Prostate gland (tissue), 2 donors: ENCODE results near the gene PSMD10. TPM values are rescaled to one million over a fixed set of nuclear protein-coding genes. Genes with fewer than 3 reads are reported as not detected.

ENCODE experiments used
- DNase-seq: peaks from one replicate; pipeline ENCODE4 v3.0.0-alpha.2; 2019; ENCODE audit warnings: low spot score
- H3K27ac ChIP-seq, 2 donors: fragments of 200-600 bp; sonication (generic); 2 replicates each; pipeline ENCODE4 v1.5.1; 2017 to 2019
- H3K27me3 ChIP-seq: fragments of 200-600 bp; sonication (generic); replicated peaks from 2 replicates; pipeline ENCODE4 v1.5.1; 2019; ENCODE audit not compliant: insufficient read depth
- H3K36me3 ChIP-seq, 2 donors: fragments of 200-600 bp; sonication (generic); 1 replicate in 1 of 2; 2 replicates in 1 of 2; pipeline versions ENCODE4 v1.5.1 to v1.8.1; 2017 to 2019
- H3K4me1 ChIP-seq: fragments of 200-600 bp; sonication (generic); replicated peaks from 2 replicates; pipeline ENCODE4 v1.5.1; 2019
- H3K4me3 ChIP-seq, 2 donors: fragments of 200-600 bp; sonication (generic); 2 replicates each; pipeline ENCODE4 v1.5.1; 2017 to 2019
- H3K9me3 ChIP-seq: fragments of 200-600 bp; sonication (generic); 2 replicates; pipeline ENCODE4 v1.5.1; 2017
- POLR2A ChIP-seq: fragments of 450-650 bp; IDR thresholded peaks from one replicate; pipeline ENCODE4 v1.6.1; 2016; ENCODE audit warnings: antibody characterized with exemption, mild to moderate bottlenecking
- POLR2AphosphoS5 ChIP-seq: sonication (generic); formaldehyde crosslinking; IDR thresholded peaks from one replicate; pipeline ENCODE4 v1.6.1; 2017; ENCODE audit warnings: antibody characterized with exemption
- WGBS: methylation state at CpG from one replicate; pipeline ENCODE4 v1.1.5; 2018; 5-methylcytosine and 5-hydroxymethylcytosine counted together
- intact Hi-C: fragments of 100-400 bp; cut with DNase I; formaldehyde crosslinking; loops from one replicate; pipeline ENCODE4 v1.14.2; 2022
- total RNA-seq, 2 donors: library from RNA; depleted of rRNA; stranded (reverse); fragments of >200 nt; gene quantifications; one replicate each; pipeline ENCODE4 v1.1.0, GENCODE V29; 2016
- TF ChIP-seq, protein P1 (sequence below), 4 experiments: fragments of 200-600 bp in 2 of 4; fragments of 450-650 bp in 2 of 4; sonication (generic) in 2 of 4; IDR thresholded peaks; 1 replicate in 3 of 4; 2 replicates in 1 of 4; pipeline ENCODE4 v1.5.1; 2016 to 2019; ENCODE audit warnings: antibody characterized with exemption in 4 of 4, mild to moderate bottlenecking in 2 of 4, moderate library complexity in 2 of 4

PSMD10 gene
- total RNA-seq, 2 donors from 2014 or later: 41.2 to 55.7 TPM

- TF ChIP-seq POLR2AphosphoS5 (no peak), POLR2A (no peak)
- TF ChIP-seq, protein P1, sequence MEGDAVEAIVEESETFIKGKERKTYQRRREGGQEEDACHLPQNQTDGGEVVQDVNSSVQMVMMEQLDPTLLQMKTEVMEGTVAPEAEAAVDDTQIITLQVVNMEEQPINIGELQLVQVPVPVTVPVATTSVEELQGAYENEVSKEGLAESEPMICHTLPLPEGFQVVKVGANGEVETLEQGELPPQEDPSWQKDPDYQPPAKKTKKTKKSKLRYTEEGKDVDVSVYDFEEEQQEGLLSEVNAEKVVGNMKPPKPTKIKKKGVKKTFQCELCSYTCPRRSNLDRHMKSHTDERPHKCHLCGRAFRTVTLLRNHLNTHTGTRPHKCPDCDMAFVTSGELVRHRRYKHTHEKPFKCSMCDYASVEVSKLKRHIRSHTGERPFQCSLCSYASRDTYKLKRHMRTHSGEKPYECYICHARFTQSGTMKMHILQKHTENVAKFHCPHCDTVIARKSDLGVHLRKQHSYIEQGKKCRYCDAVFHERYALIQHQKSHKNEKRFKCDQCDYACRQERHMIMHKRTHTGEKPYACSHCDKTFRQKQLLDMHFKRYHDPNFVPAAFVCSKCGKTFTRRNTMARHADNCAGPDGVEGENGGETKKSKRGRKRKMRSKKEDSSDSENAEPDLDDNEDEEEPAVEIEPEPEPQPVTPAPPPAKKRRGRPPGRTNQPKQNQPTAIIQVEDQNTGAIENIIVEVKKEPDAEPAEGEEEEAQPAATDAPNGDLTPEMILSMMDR (IDR thresholded peaks at IDR 0.05): no peak
- no peak overlapping the region for H3K4me3 ChIP-seq
- 93% methylated on average over 6 of the region's 6 CpGs for WGBS
- H3K27me3 ChIP-seq: no peaks in the 10 kb centered on the region
- DNase-seq: no peak
- H3K27ac ChIP-seq: no peak overlapping the region
- intact Hi-C loops: no loop called here
- no peaks in the 10 kb centered on the region for H3K36me3 ChIP-seq
- no peaks in the 10 kb centered on the region for H3K9me3 ChIP-seq
- H3K4me1 ChIP-seq: no peaks in the 10 kb centered on the region
These were observed 3.5 kb downstream of the PSMD10 start for GRCh38 chrX:108087792-108088191.

DNA sequence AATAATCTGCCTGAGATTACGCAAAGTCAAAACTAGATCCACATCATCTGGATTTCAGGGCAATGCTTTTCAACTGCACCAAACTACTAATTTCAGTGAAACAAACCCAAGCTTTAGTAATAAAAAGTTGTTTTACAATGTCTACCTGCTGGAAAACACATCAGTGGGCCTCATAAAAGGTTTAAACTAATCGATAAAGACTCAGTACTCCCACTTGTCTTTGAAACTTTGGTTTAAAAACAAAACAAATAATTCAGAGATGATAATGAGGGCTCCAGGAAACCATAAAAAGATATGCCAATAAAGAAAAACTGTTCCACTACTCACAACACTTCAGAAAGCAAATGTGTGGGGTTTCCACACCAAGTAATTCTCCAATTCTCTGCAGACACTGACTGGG, 10.2 kb downstream of the PSMD10 start:
- DNase-seq: no peak
- no peaks in the 10 kb centered on the region for H3K4me1 ChIP-seq
- TF ChIP-seq POLR2A (no peak), POLR2AphosphoS5 (no peak)
- TF ChIP-seq, protein P1 (IDR thresholded peaks at IDR 0.05): no peak
- H3K27me3 ChIP-seq: no peaks in the 10 kb centered on the region
- H3K36me3 ChIP-seq: no peaks in the 10 kb centered on the region
- no peak overlapping the region for H3K4me3 ChIP-seq
- WGBS: 60% methylated on average over 2 of the region's 2 CpGs
- H3K9me3 ChIP-seq: no peaks in the 10 kb centered on the region
- intact Hi-C loops: no loop called here
- no peak overlapping the region for H3K27ac ChIP-seq

DNA sequence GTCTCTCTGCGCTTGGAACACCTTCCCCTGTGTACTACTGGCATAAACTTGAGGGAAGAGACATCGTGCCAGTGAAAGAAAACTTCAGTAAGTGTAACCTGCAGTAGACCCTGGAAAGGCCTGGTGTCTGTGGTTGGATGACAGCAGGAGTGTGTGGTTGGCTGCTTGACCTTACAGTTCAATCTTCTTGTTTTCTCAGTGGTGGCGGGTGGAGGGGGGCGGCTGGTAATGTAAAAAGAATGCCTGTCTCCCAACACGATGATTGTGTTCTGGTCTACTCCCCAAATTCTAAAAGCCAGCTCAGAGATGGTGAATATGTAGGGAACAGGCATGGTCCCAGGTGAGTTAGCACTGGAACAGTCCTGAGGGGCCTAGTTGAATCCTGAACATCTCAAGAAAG, 18.6 kb downstream of the PSMD10 start:
- H3K9me3 ChIP-seq: no peaks in the 10 kb centered on the region
- H3K4me3 ChIP-seq: no peak overlapping the region
- TF ChIP-seq, protein P1 (IDR thresholded peaks at IDR 0.05): no peak
- no peak for TF ChIP-seq POLR2A
- no peak for TF ChIP-seq POLR2AphosphoS5
- H3K36me3 ChIP-seq: no peaks in the 10 kb centered on the region
- DNase-seq: no peak
- WGBS: 84% methylated on average over 5 of the region's 5 CpGs
- H3K27me3 ChIP-seq: no peaks in the 10 kb centered on the region
- intact Hi-C loops: no loop called here
- H3K27ac ChIP-seq: no peak overlapping the region
- H3K4me1 ChIP-seq: no peaks in the 10 kb centered on the region

GRCh38 chrX:108071578-108071977, 19.8 kb downstream of the PSMD10 start:
- Histone ChIP-seq H3K36me3 (no peaks in the 10 kb centered on the region), H3K4me1 (no peaks in the 10 kb centered on the region), H3K9me3 (no peaks in the 10 kb centered on the region), H3K27me3 (no peaks in the 10 kb centered on the region), H3K4me3 (no peak overlapping the region), H3K27ac (no peak overlapping the region)
- TF ChIP-seq POLR2A (no peak), POLR2AphosphoS5 (no peak)
- TF ChIP-seq, protein P1 (IDR thresholded peaks at IDR 0.05): no peak
- WGBS: 88% methylated on average over 1 of the region's 1 CpG
- intact Hi-C loops: no loop called here
- DNase-seq: no peak

DNA sequence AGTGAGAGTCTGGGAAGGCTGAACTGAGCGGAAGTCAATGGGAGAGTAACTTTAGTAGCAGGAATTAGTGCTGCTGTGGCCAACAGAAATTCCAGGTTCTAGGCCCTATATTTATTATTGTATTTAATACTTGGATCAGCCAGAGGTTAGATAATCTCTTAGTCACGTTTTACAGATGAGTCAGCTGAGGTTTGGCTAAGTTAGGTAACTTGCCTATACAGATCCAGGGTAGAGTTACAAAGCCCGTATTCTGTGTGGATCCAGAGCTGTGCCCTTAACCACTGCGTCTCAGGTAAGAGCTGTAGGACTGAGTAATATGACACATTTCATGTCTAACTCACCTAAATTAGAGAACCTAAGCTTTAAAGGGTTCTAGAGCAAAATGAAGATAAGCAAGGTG, 20.5 kb downstream of the PSMD10 start:
- Histone ChIP-seq H3K27me3 (no peaks in the 10 kb centered on the region), H3K9me3 (no peaks in the 10 kb centered on the region), H3K36me3 (no peaks in the 10 kb centered on the region), H3K27ac (no peak overlapping the region), H3K4me1 (no peaks in the 10 kb centered on the region), H3K4me3 (no peak overlapping the region)
- intact Hi-C loops: no loop called here
- TF ChIP-seq POLR2A (no peak), POLR2AphosphoS5 (no peak)
- TF ChIP-seq, protein P1 (IDR thresholded peaks at IDR 0.05): no peak
- WGBS: 23% methylated on average over 4 of the region's 4 CpGs
- no peak for DNase-seq
